GM10248 (cell line): ENCODE data around the gene IZUMO1.
"Not testable (repeated sequence)": the region's sequence is repeated elsewhere in the genome, so short reads cannot be mapped to it uniquely, and the experiment has no call there.

ENCODE experiments used
- CTCF ChIA-PET: fragments of 300-600 bp; sonication (Branson Sonifier 250); formaldehyde crosslinking; extraction: SDS; loops from one replicate; lab custom pipeline; 2021; ENCODE audit warnings: antibody characterized with exemption; lab: Yijun Ruan, JAX
- POLR2A ChIA-PET: fragments of 350-650 bp; sonication (Branson Sonifier 250); formaldehyde crosslinking; extraction: SDS; loops from one replicate; lab custom pipeline; 2020; ENCODE audit warnings: antibody characterized with exemption; lab: Yijun Ruan, JAX
- DNase-seq: peaks from one replicate; pipeline ENCODE4 v3.0.0; 2012; ENCODE audit errors: extremely low spot score
- TF ChIP-seq, protein P1 (sequence below): IDR thresholded peaks from 2 replicates; pipeline ENCODE4 v1.5.1; 2012; ENCODE audit warnings: mild to moderate bottlenecking, low read depth; ENCODE audit errors: extremely low read depth, missing control alignments, control extremely low read depth

The IZUMO1 gene

GRCh38 chr19:48702701-48703100, 44.0 kb downstream of the IZUMO1 start:
- TF ChIP-seq, protein P1, sequence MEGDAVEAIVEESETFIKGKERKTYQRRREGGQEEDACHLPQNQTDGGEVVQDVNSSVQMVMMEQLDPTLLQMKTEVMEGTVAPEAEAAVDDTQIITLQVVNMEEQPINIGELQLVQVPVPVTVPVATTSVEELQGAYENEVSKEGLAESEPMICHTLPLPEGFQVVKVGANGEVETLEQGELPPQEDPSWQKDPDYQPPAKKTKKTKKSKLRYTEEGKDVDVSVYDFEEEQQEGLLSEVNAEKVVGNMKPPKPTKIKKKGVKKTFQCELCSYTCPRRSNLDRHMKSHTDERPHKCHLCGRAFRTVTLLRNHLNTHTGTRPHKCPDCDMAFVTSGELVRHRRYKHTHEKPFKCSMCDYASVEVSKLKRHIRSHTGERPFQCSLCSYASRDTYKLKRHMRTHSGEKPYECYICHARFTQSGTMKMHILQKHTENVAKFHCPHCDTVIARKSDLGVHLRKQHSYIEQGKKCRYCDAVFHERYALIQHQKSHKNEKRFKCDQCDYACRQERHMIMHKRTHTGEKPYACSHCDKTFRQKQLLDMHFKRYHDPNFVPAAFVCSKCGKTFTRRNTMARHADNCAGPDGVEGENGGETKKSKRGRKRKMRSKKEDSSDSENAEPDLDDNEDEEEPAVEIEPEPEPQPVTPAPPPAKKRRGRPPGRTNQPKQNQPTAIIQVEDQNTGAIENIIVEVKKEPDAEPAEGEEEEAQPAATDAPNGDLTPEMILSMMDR = no peak
- ChIA-PET POLR2A (no interaction called here), CTCF (interaction anchor here (1.1 to 1.5 kb wide), 2 partner anchors 10 to 85 kb away, joined by 3 read pairs; no protein-coding TSS in a partner anchor)
- DNase-seq = no peak

DNA sequence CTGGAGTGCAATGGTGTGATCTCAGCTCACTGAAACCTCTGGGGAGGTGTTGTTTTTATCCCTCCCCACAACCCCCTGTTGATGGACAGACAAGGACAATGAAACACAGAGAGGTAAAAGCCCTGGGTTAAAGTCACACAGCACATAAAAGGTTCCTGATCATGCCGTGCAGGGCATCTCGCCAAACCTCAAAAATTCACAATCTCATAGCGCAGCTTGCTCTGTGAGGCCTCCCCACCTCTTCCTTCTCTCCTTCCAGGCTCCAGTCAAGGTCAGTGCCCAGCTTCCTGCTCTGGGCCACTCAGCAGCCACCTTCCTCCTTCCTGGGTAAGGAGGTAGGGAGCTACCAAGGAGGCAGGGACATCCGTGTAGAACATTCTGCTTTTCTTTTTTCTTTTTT, 48.7 kb downstream of the IZUMO1 start:
- no peak for DNase-seq
- POLR2A ChIA-PET = no interaction called here

DNA sequence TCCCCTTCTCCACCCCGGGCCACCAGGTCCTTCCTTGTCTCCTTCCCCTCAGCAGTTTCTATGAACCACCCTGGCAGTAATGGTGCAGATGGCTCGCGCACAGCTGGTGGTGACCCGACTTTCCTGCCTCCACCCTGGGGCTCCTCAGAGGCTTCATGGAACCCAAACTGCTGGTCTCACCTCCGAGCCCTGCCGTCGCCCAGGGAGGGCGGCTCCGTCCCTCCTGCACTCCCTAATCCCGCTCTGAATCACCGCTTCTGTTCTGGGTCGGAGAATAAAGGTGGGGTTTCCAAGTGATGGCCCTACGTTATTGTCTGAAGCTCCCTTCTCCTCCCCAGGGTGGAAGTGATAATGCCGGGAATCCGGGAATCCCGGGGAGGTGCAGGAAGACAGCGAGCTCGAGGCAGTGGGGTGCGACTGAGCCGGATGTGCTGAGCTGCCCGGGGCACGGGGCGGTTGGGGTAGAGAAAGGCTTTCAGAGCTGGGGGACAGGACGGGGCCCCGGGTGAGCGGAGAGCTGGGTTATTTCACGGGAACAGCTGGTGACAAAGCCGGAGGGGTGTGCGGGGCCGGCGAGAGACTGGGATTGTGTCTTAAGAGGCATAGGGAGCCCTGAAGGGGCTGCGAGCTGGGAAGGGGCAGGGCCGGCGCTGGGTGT, 50.2 kb downstream of the IZUMO1 start:
- ChIA-PET CTCF (interaction anchor here (0.7 to 1.0 kb wide), 4 partner anchors 9 to 99 kb away, joined by 3 to 4 read pairs (median 3); partner anchors contain the start of gene NTN5), POLR2A (no interaction called here)
- TF ChIP-seq, protein P1 = no peak
- no peak for DNase-seq

More for the DNA sequence above, 48.7 kb downstream of the IZUMO1 start:
- CTCF ChIA-PET = interaction anchor here (1.6 kb wide), 1 partner anchor 53 kb away, joined by 3 read pairs; no protein-coding TSS in a partner anchor
- TF ChIP-seq, protein P1 = no peak

DNA sequence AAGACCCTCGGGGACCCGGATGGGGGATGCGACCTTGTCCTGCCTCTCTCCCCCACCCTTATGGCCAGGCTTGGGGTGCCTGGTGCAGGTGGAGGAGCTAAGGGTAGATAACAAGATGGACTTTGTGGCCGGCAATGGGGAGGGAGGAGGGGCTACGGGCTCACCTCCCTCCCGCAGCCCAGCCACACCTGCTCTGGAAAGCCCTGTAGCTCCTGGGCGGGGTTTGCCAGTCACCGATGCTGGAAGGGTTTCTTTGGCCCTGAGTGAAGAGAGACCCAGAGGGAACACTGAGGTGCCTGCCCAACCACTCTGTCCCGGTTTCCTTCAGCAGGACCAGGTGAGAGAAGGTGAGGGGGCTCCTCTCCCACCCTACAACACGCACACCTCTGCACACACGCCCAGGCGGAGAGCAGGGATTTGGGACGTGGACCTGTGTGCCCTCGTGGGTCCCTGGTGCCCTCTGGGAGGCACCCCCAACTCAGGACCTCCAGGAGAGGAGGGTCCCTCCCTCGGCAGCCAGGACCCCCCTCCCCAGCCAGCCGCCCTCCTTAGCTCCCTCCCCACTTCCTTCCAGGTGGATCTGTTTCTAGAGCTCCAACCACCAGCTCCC, 50.9 kb downstream of the IZUMO1 start, which contains the start of gene FUT2:
Gene FUT2 (plus strand): TSS at position 229 of the 610 bp plus-strand sequence. CDS start 6,986 bp downstream, outside the sequence.
- ChIA-PET CTCF (interaction anchor here (0.7 to 1.0 kb wide), 3 partner anchors 23 to 100 kb away, joined by 3 to 4 read pairs (median 3); partner anchors contain the start of gene NTN5), POLR2A (no interaction called here)
- TF ChIP-seq, protein P1 = no peak
- no peak for DNase-seq

- DNase-seq, POLR2A ChIA-PET: not testable (repeated sequence)
- CTCF ChIA-PET = interaction anchor here (1.1 to 1.7 kb wide), 2 partner anchors 19 to 149 kb away, joined by 5 read pairs; no protein-coding TSS in a partner anchor
These were observed 53.1 kb downstream of the IZUMO1 start for GRCh38 chr19:48693629-48694028.
